Gastrocnemius medialis (tissue), 4 donors: ENCODE results near the gene SGPL1.

Experiments used
- POLR2A ChIP-seq, 2 donors: fragments of 450-650 bp; IDR thresholded peaks; one replicate each; pipeline ENCODE4 v1.6.1; 2017; ENCODE audit warnings: antibody characterized with exemption in 2 of 2, mild to moderate bottlenecking in 2 of 2, moderate library complexity in 2 of 2
- TF ChIP-seq, protein P1 (sequence below), 5 experiments: fragments of 450-650 bp in 3 of 5; fragments of 200-600 bp in 2 of 5; sonication (generic) in 2 of 5; IDR thresholded peaks in 4 of 5; conservative IDR thresholded peaks in 1 of 5; 1 replicate in 4 of 5; 2 replicates in 1 of 5; pipeline ENCODE4 v1.5.1; 2016 to 2019; ENCODE audit warnings: antibody characterized with exemption in 5 of 5, mild to moderate bottlenecking in 3 of 5, moderate library complexity in 3 of 5

DNA sequence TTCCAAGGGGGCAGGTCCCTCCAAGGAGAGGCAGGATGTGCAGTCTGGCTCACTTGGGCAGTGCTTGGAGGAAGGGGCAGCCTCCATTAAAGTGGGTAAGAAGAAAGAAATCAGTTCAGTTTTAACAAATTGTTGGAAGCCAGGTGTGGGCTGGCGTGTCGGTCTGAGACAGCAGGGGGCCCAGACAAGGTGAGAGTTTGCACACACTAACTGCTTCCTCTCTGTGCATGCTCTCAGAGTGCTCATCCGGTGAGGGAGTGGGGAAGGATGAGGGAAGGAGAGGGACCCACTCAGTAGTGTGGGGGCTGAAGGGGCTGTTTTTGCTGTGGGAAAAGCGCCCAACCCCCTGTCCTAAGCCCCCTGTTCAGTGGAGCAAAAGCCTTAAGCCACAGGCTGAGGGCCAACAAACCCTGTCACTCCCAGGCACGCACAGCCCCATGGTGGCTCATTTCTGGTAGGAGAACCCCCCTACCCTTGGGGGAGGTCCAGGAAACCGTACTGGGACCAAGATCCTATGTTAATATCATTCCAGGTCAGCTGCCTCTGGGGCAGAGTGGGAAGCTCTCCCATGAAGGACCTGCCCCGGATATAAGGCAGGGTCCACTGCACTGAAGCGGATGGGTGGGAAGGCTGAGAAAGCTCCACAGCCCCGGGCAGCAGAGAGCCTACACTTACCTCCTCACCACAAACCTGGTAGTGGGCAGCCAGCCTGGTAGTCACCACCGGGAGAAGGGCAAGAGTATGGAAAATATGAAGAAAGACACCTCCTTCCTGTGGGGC, 77.7 kb downstream of the SGPL1 start:
- TF ChIP-seq POLR2A (IDR thresholded peaks at IDR 0.05) = no peak
- TF ChIP-seq, protein P1, sequence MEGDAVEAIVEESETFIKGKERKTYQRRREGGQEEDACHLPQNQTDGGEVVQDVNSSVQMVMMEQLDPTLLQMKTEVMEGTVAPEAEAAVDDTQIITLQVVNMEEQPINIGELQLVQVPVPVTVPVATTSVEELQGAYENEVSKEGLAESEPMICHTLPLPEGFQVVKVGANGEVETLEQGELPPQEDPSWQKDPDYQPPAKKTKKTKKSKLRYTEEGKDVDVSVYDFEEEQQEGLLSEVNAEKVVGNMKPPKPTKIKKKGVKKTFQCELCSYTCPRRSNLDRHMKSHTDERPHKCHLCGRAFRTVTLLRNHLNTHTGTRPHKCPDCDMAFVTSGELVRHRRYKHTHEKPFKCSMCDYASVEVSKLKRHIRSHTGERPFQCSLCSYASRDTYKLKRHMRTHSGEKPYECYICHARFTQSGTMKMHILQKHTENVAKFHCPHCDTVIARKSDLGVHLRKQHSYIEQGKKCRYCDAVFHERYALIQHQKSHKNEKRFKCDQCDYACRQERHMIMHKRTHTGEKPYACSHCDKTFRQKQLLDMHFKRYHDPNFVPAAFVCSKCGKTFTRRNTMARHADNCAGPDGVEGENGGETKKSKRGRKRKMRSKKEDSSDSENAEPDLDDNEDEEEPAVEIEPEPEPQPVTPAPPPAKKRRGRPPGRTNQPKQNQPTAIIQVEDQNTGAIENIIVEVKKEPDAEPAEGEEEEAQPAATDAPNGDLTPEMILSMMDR (IDR thresholded peaks at IDR 0.05 in 4 of 5, conservative IDR thresholded peaks at IDR 0.05 in 1 of 5) = no peak
